ENCODE measurements around the gene RPP30. TPM values are rescaled to one million over a fixed set of nuclear protein-coding genes. Genes with fewer than 3 reads are reported as not detected.

The RPP30 gene
- polyA plus RNA-seq, 3 donors, result 24.9 to 42.9 (median 40.3) TPM

DNA sequence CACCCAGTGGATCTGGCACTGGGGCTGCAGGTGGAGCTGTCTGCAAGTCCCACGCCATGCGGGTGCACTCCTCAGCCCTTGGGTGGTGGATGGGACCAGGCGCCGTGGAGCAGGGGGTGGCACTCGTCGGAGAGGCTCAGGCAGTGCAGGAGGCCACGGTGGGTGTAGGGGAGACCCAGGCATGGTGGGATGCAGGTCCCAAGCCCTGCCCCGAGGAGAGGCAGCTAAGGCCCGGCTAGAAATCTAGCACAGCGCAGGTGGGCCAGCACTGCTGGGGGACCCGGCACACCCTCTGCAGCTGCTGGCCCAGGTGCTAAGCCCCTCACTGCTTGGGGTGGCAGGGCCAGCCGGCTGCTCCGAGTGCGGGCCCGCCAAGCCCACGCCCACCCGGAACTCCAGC, 39.7 kb upstream of the RPP30 start:
- no peaks in the 10 kb centered on the region for H3K36me3 ChIP-seq (replicated peaks in 1 of 2; ENCODE audit: control insufficient read depth in 1 of 2, insufficient read depth in 2 of 2, low read length in 2 of 2)
- Mint-ChIP-seq H3K4me3 (no peak overlapping the region), H3K36me3 (no peaks in the 10 kb centered on the region), H3K9me3 (peaks cover 4 to 20% (median 15%) of the 10 kb centered on the region in 7 donors), H3K4me1 (no peaks in the 10 kb centered on the region), H3K27ac (no peak overlapping the region), H3K27me3 (ENCODE audit: low read depth in 3 of 3) (peaks cover 5 to 7% (median 6%) of the 10 kb centered on the region in 3 donors)
- intact Hi-C loops (cut with micrococcal nuclease), result no loop called here
- H4K20me1 ChIP-seq (ENCODE audit: insufficient read depth, low read length), result no peaks in the 10 kb centered on the region
- no peak overlapping the region for H3K9ac ChIP-seq (ENCODE audit: insufficient read depth, low read length, poor library complexity, severe bottlenecking)
- H2AFZ ChIP-seq (ENCODE audit: insufficient read depth, low read depth, low read length, poor library complexity, severe bottlenecking), result no peak overlapping the region
- DNase-seq, result no peak
- peaks cover 0 to 21% of the 10 kb centered on the region in 2 donors for H3K9me3 ChIP-seq (replicated peaks in 1 of 2; ENCODE audit: control insufficient read depth in 1 of 2, insufficient read depth in 1 of 2, low read length in 2 of 2)
- H3K27ac ChIP-seq (ENCODE audit: low read depth in 1 of 2, low read length in 2 of 2), result no peak overlapping the region
- TF ChIP-seq, protein P1, sequence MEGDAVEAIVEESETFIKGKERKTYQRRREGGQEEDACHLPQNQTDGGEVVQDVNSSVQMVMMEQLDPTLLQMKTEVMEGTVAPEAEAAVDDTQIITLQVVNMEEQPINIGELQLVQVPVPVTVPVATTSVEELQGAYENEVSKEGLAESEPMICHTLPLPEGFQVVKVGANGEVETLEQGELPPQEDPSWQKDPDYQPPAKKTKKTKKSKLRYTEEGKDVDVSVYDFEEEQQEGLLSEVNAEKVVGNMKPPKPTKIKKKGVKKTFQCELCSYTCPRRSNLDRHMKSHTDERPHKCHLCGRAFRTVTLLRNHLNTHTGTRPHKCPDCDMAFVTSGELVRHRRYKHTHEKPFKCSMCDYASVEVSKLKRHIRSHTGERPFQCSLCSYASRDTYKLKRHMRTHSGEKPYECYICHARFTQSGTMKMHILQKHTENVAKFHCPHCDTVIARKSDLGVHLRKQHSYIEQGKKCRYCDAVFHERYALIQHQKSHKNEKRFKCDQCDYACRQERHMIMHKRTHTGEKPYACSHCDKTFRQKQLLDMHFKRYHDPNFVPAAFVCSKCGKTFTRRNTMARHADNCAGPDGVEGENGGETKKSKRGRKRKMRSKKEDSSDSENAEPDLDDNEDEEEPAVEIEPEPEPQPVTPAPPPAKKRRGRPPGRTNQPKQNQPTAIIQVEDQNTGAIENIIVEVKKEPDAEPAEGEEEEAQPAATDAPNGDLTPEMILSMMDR (IDR thresholded peaks at IDR 0.05), result no peak
- no peaks in the 10 kb centered on the region for H3K79me2 ChIP-seq (ENCODE audit: insufficient read depth, low read length)
- WGBS (ENCODE audit: insufficient coverage), result 95% methylated on average over 15 of the region's 17 CpGs
- H3K4me3 ChIP-seq (replicated peaks in 1 of 3; ENCODE audit: low read depth in 2 of 3, low read length in 3 of 3), result no peak overlapping the region
- H3K4me1 ChIP-seq (ENCODE audit: control insufficient read depth in 1 of 2, insufficient read depth in 2 of 2, low read length in 2 of 2), result no peaks in the 10 kb centered on the region
- no peaks in the 10 kb centered on the region for H3K27me3 ChIP-seq (ENCODE audit: control insufficient read depth in 2 of 2, insufficient read depth in 2 of 2, low read length in 2 of 2)
- H3K4me2 ChIP-seq (replicated peaks; ENCODE audit: extremely low read depth, low read length, poor library complexity, severe bottlenecking), result no peak overlapping the region

DNA sequence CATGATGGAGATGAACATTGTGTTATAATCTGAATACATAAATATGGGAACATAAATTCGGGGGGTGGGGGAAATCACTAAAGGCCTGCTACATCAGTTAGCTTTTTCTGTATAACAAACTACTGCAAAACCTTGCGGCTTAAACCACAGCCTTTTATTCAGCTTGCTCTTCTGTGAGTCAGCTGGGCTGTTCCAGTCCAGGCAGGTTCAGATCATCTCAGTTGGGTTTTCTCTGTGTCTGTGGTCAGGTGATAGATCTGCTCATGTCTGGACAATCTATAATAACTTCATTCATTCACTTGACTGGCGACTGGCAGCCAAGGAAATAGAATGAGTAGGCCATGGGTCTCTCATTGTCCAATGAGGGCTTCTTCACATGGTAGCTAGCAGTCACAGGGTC, 37.4 kb upstream of the RPP30 start:
- H3K36me3 ChIP-seq (replicated peaks in 1 of 2; ENCODE audit: control insufficient read depth in 1 of 2, insufficient read depth in 2 of 2, low read length in 2 of 2), result no peaks in the 10 kb centered on the region
- Mint-ChIP-seq H3K9me3 (peaks cover 2 to 16% (median 13%) of the 10 kb centered on the region in 7 donors), H3K4me1 (no peaks in the 10 kb centered on the region), H3K27ac (no peak overlapping the region), H3K4me3 (no peak overlapping the region), H3K36me3 (no peaks in the 10 kb centered on the region), H3K27me3 (ENCODE audit: low read depth in 3 of 3) (peaks cover 0 to 7% (median 5%) of the 10 kb centered on the region in 3 donors)
- TF ChIP-seq, protein P1 (IDR thresholded peaks at IDR 0.05), result no peak
- no peak overlapping the region for H3K4me2 ChIP-seq (replicated peaks; ENCODE audit: extremely low read depth, low read length, poor library complexity, severe bottlenecking)
- H3K4me1 ChIP-seq (ENCODE audit: control insufficient read depth in 1 of 2, insufficient read depth in 2 of 2, low read length in 2 of 2), result no peaks in the 10 kb centered on the region
- H3K27me3 ChIP-seq (ENCODE audit: control insufficient read depth in 2 of 2, insufficient read depth in 2 of 2, low read length in 2 of 2), result no peaks in the 10 kb centered on the region
- no peak overlapping the region for H3K27ac ChIP-seq (ENCODE audit: low read depth in 1 of 2, low read length in 2 of 2)
- H3K9me3 ChIP-seq (replicated peaks in 1 of 2; ENCODE audit: control insufficient read depth in 1 of 2, insufficient read depth in 1 of 2, low read length in 2 of 2), result peaks cover 0 to 21% of the 10 kb centered on the region in 2 donors
- H3K79me2 ChIP-seq (ENCODE audit: insufficient read depth, low read length), result no peaks in the 10 kb centered on the region
- H3K9ac ChIP-seq (ENCODE audit: insufficient read depth, low read length, poor library complexity, severe bottlenecking), result no peak overlapping the region
- intact Hi-C loops (cut with micrococcal nuclease), result no loop called here
- no CpG with 5 or more reads among the region's 3 CpGs for WGBS (ENCODE audit: insufficient coverage)
- no peak overlapping the region for H3K4me3 ChIP-seq (replicated peaks in 1 of 3; ENCODE audit: low read depth in 2 of 3, low read length in 3 of 3)
- DNase-seq, result no peak
- no peak overlapping the region for H2AFZ ChIP-seq (ENCODE audit: insufficient read depth, low read depth, low read length, poor library complexity, severe bottlenecking)
- H4K20me1 ChIP-seq (ENCODE audit: insufficient read depth, low read length), result no peaks in the 10 kb centered on the region

Measured in CD14-positive monocyte (primary cell).